Suprapubic skin (tissue), 4 donors: ENCODE results near the gene ATXN7L3. TPM values are rescaled to one million over a fixed set of nuclear protein-coding genes. Genes with fewer than 3 reads are reported as not detected.
"Not testable (repeated sequence)": the region's sequence is repeated elsewhere in the genome, so short reads cannot be mapped to it uniquely, and the experiment has no call there.

ENCODE experiments used
- DNase-seq, 2 donors: peaks; one replicate each; pipeline ENCODE4 v3.0.0-alpha.2; 2019; ENCODE audit warnings: low spot score in 2 of 2
- H3K27ac ChIP-seq: fragments of 200-600 bp; sonication (generic); one replicate; pipeline ENCODE4 v1.5.1; 2019
- H3K27me3 ChIP-seq: fragments of 200-600 bp; sonication (generic); one replicate; pipeline ENCODE4 v1.5.1; 2019
- H3K36me3 ChIP-seq: fragments of 200-600 bp; sonication (generic); one replicate; pipeline ENCODE4 v1.5.1; 2019
- H3K4me1 ChIP-seq: fragments of 200-600 bp; sonication (generic); one replicate; pipeline ENCODE4 v1.5.1; 2019
- H3K4me3 ChIP-seq: fragments of 200-600 bp; sonication (generic); one replicate; pipeline ENCODE4 v1.5.1; 2019; ENCODE audit warnings: mild to moderate bottlenecking
- H3K9me3 ChIP-seq: fragments of 200-600 bp; sonication (generic); one replicate; pipeline ENCODE4 v1.5.1; 2019
- EP300 ChIP-seq: sonication (generic); formaldehyde crosslinking; IDR thresholded peaks from one replicate; pipeline ENCODE4 v1.6.1; 2017; ENCODE audit warnings: antibody characterized with exemption
- POLR2A ChIP-seq, 2 donors: fragments of 450-650 bp; IDR thresholded peaks; one replicate each; pipeline ENCODE4 v1.6.1; 2017; ENCODE audit warnings: antibody characterized with exemption in 2 of 2, mild to moderate bottlenecking in 2 of 2, moderate library complexity in 2 of 2
- POLR2AphosphoS5 ChIP-seq, 3 donors: sonication (generic); formaldehyde crosslinking; IDR thresholded peaks; one replicate each; pipeline ENCODE4 v1.6.1; 2017; ENCODE audit warnings: antibody characterized with exemption in 3 of 3
- WGBS: methylation state at CpG from one replicate; pipeline ENCODE4 v1.1.5; 2018; 5-methylcytosine and 5-hydroxymethylcytosine counted together
- total RNA-seq, 4 donors: library from RNA; depleted of rRNA; stranded (reverse); fragments of >200 nt; gene quantifications; one replicate each; pipeline ENCODE4 v1.1.0, GENCODE V29; 2016
- TF ChIP-seq, protein P1 (sequence below), 2 donors: fragments of 200-600 bp in 1 of 2; fragments of 450-650 bp in 1 of 2; sonication (generic) in 1 of 2; IDR thresholded peaks; one replicate each; pipeline ENCODE4 v1.5.1; 2016 to 2019; ENCODE audit warnings: antibody characterized with exemption in 2 of 2, mild to moderate bottlenecking in 1 of 2, moderate library complexity in 1 of 2

Gene ATXN7L3
- total RNA-seq, 4 donors from 2014 or later, result 44.1 to 75.0 (median 67.3) TPM

GRCh38 chr17:44146375-44147346 is 53.0 kb downstream of the ATXN7L3 start:
- no peak for DNase-seq
- TF ChIP-seq, protein P1, sequence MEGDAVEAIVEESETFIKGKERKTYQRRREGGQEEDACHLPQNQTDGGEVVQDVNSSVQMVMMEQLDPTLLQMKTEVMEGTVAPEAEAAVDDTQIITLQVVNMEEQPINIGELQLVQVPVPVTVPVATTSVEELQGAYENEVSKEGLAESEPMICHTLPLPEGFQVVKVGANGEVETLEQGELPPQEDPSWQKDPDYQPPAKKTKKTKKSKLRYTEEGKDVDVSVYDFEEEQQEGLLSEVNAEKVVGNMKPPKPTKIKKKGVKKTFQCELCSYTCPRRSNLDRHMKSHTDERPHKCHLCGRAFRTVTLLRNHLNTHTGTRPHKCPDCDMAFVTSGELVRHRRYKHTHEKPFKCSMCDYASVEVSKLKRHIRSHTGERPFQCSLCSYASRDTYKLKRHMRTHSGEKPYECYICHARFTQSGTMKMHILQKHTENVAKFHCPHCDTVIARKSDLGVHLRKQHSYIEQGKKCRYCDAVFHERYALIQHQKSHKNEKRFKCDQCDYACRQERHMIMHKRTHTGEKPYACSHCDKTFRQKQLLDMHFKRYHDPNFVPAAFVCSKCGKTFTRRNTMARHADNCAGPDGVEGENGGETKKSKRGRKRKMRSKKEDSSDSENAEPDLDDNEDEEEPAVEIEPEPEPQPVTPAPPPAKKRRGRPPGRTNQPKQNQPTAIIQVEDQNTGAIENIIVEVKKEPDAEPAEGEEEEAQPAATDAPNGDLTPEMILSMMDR (IDR thresholded peaks at IDR 0.05), result no peak
- no peak for TF ChIP-seq POLR2AphosphoS5 (IDR thresholded peaks at IDR 0.05)
- TF ChIP-seq POLR2A (IDR thresholded peaks at IDR 0.05), result no peak
- no peak for TF ChIP-seq EP300
- Histone ChIP-seq H3K9me3 (no peaks in the 10 kb centered on the region), H3K27me3 (no peaks in the 10 kb centered on the region), H3K27ac (no peak overlapping the region), H3K4me1 (peaks cover 12% of the 10 kb centered on the region), H3K36me3 (peaks cover 4% of the 10 kb centered on the region), H3K4me3 (no peak overlapping the region)
- WGBS, result 45% methylated on average over 2 of the region's 2 CpGs

DNA sequence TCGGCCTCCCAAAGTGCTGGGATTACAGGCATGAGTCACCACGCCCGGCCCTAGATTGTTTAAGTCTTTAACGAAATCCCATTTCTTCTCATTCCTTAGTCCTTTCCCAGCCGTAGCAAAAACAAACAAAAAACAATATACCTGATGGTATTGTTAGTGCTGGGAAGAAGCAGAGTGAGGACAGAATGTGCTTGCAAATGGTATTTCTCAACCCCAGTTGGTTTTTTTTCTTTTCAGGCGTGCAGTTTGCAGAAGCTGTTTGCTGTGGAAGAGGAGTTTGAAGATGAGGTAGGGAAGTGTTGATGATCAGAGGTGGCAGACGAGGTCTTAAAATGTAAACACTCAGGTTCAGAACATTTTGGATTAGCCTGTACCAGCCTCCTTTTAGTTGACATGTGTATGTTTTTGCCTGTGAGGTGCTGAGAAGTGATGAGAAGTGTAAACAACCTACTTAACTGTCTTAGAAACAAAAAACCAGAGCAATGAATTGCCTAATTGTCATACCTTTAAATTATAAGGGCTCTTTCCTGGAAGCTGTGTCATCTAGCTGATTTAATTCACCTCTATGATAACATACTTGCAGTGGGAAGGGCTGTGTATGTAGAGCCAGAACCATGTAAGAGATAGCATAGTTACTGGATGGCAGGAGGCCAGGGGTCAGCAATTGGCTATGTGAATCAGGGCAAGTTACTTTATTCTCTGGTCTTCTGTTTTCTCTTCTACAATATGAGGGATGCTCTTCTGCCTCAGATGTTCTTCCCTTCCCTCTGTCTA is 54.5 kb downstream of the ATXN7L3 start:
- peaks cover 4% of the 10 kb centered on the region for H3K36me3 ChIP-seq
- H3K4me3 ChIP-seq, result no peak overlapping the region
- no peak overlapping the region for H3K27ac ChIP-seq
- peaks cover 16% of the 10 kb centered on the region for H3K4me1 ChIP-seq
- no peak for DNase-seq
- peak; percentile 73 for TF ChIP-seq EP300
- TF ChIP-seq, protein P1 (IDR thresholded peaks at IDR 0.05), result no peak
- H3K27me3 ChIP-seq, result no peaks in the 10 kb centered on the region
- WGBS, result 91% methylated on average over 7 of the region's 7 CpGs
- H3K9me3 ChIP-seq, result no peaks in the 10 kb centered on the region

DNA sequence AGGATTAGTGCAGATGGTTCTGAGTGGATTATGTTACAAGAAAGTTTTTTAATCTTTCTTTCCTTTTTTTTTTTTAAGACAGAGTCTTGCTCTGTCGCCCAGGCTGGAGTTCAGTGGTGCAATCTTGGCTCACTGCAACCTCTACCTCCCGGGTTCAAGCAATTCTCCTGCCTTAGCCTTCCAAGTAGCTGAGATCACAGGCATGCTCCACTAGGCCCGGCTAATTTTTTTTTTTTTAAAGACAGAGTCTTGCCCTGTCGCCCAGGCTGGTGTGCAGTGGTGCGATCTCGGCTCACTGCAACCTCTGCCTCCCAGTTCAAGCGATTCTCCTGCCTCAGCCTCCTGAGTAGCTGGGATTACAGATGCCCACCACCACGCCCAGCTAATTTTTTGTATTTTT is 55.8 kb downstream of the ATXN7L3 start:
- not testable (repeated sequence) for H3K27me3 ChIP-seq, H3K9me3 ChIP-seq, H3K36me3 ChIP-seq, DNase-seq, H3K4me3 ChIP-seq, H3K27ac ChIP-seq
- 92% methylated on average over 8 of the region's 8 CpGs for WGBS
- H3K4me1 ChIP-seq, result peaks cover 18% of the 10 kb centered on the region

Other genes starting within 250 kb of the ATXN7L3 start
- not detected for gene PYY, start 245.9 kb downstream of the ATXN7L3 start, total RNA-seq
- gene NAGS, start 195.3 kb downstream of the ATXN7L3 start, total RNA-seq, result 1 to 10 TPM in 2 of 4 donors, under 1 TPM in 2; 0.73 to 1.9 (median 0.99) TPM
- 10 to 100 TPM; 20.7 to 48.5 (median 43.6) TPM for gene TMEM101, start 184.9 kb downstream of the ATXN7L3 start, total RNA-seq
- 10 to 100 TPM; 27.8 to 44.6 (median 33.3) TPM for gene LSM12, start 133.2 kb downstream of the ATXN7L3 start, total RNA-seq
- 10 to 100 TPM; 12.7 to 20.4 (median 15.4) TPM for gene G6PC3, start 129.1 kb downstream of the ATXN7L3 start, total RNA-seq
- 100 to 1,000 TPM; 135 to 197 (median 168) TPM for gene HDAC5, start 76.2 kb downstream of the ATXN7L3 start, total RNA-seq
- 1 to 10 TPM; 1.6 to 3.7 (median 2.4) TPM for gene HROB, start 58.0 kb downstream of the ATXN7L3 start, total RNA-seq
- not detected for gene ASB16, start 29.2 kb downstream of the ATXN7L3 start, total RNA-seq
- 10 to 100 TPM; 31.5 to 48.8 (median 36.1) TPM for gene TMUB2, start 12.9 kb downstream of the ATXN7L3 start, total RNA-seq
- gene UBTF, start 19.8 kb upstream of the ATXN7L3 start, total RNA-seq, result 100 to 1,000 TPM in 1 of 4 donors, 10 to 100 TPM in 3; 54.8 to 102 (median 71.8) TPM
- gene SLC4A1, start 68.3 kb upstream of the ATXN7L3 start, total RNA-seq, result under 1 TPM in 3 of 4 donors, not detected in 1; 0.08 to 0.17 (median 0.10) TPM
- gene RUNDC3A, start 108.7 kb upstream of the ATXN7L3 start, total RNA-seq, result 10 to 100 TPM; 12.6 to 22.0 (median 14.7) TPM
- gene SLC25A39, start 124.9 kb upstream of the ATXN7L3 start, total RNA-seq, result 100 to 1,000 TPM in 3 of 4 donors, 10 to 100 TPM in 1; 94.9 to 132 (median 111) TPM
- 100 to 1,000 TPM; 294 to 451 (median 340) TPM for gene GRN, start 145.4 kb upstream of the ATXN7L3 start, total RNA-seq
- 1 to 10 TPM; 1.2 to 2.6 (median 1.5) TPM for gene FAM171A2, start 164.0 kb upstream of the ATXN7L3 start, total RNA-seq
- gene ITGA2B, start 189.8 kb upstream of the ATXN7L3 start, total RNA-seq, result under 1 TPM in 2 of 4 donors, not detected in 2; 0.45 to 0.48 TPM